Liver (tissue), 9 donors: ENCODE results near the gene GFRA3. TPM values are rescaled to one million over a fixed set of nuclear protein-coding genes. Genes with fewer than 3 reads are reported as not detected.

Source experiments
- DNase-seq: peaks from one replicate; pipeline ENCODE4 v3.0.0-alpha.2; 2017; ENCODE audit warnings: low spot score
- H3K27ac ChIP-seq, 2 donors: one replicate each; pipeline ENCODE4 v1.7.0; 2013; ENCODE audit warnings: inconsistent platforms in 2 of 2, low read length in 2 of 2, control low read depth in 1 of 2, low read depth in 1 of 2, mild to moderate bottlenecking in 1 of 2
- H3K27me3 ChIP-seq, 4 donors: one replicate each; pipeline versions ENCODE4 v1.6.1 to v1.7.0; 2013; ENCODE audit warnings: low read length in 3 of 4, inconsistent platforms in 1 of 4, mild to moderate bottlenecking in 1 of 4, moderate library complexity in 1 of 4; ENCODE audit not compliant: control insufficient read depth in 4 of 4, insufficient read depth in 4 of 4
- H3K36me3 ChIP-seq, 4 donors: one replicate each; pipeline versions ENCODE4 v1.6.1 to v1.7.0; 2013; ENCODE audit warnings: low read length in 3 of 4, mild to moderate bottlenecking in 3 of 4, low read depth in 1 of 4, moderate library complexity in 1 of 4; ENCODE audit not compliant: control insufficient read depth in 4 of 4, insufficient read depth in 3 of 4
- H3K4me1 ChIP-seq, 4 donors: one replicate each; pipeline versions ENCODE4 v1.6.1 to v1.7.0; 2013; ENCODE audit warnings: low read length in 3 of 4, mild to moderate bottlenecking in 3 of 4, moderate library complexity in 1 of 4; ENCODE audit not compliant: control insufficient read depth in 4 of 4, insufficient read depth in 4 of 4
- H3K4me3 ChIP-seq, 3 donors: one replicate each; pipeline versions ENCODE4 v1.6.1 to v1.7.0; 2013; ENCODE audit warnings: low read length in 3 of 3, control low read depth in 1 of 3, low read depth in 1 of 3, mild to moderate bottlenecking in 1 of 3
- H3K9ac ChIP-seq, 2 donors: one replicate each; pipeline ENCODE4 v1.7.0; 2013; ENCODE audit warnings: low read length in 2 of 2, mild to moderate bottlenecking in 2 of 2, moderate library complexity in 2 of 2, control low read depth in 1 of 2, low read depth in 1 of 2
- H3K9me3 ChIP-seq, 4 donors: one replicate each; pipeline versions ENCODE4 v1.6.1 to v1.7.0; 2013; ENCODE audit warnings: low read length in 3 of 4; ENCODE audit not compliant: control insufficient read depth in 4 of 4
- EGR1 ChIP-seq, 2 donors: IDR thresholded peaks; 2 replicates each; pipeline ENCODE4 v1.6.1; 2016 to 2018; ENCODE audit warnings: antibody characterized with exemption in 2 of 2, low read depth in 2 of 2
- FOXA1 ChIP-seq: IDR thresholded peaks from 2 replicates; pipeline ENCODE4 v1.6.1; 2016; ENCODE audit warnings: antibody characterized with exemption
- FOXA2 ChIP-seq: IDR thresholded peaks from 2 replicates; pipeline ENCODE4 v1.6.1; 2016; ENCODE audit warnings: antibody characterized with exemption
- GABPA ChIP-seq, 2 donors: IDR thresholded peaks in 1 of 2; conservative IDR thresholded peaks in 1 of 2; 2 replicates each; pipeline ENCODE4 v1.6.1; 2016; ENCODE audit warnings: antibody characterized with exemption in 2 of 2, mild to moderate bottlenecking in 1 of 2, moderate library complexity in 1 of 2
- HNF4A ChIP-seq, 2 donors: conservative IDR thresholded peaks; 2 replicates each; pipeline ENCODE4 v1.6.1; 2016; ENCODE audit warnings: antibody characterized with exemption in 2 of 2, mild to moderate bottlenecking in 2 of 2
- HNF4G ChIP-seq: IDR thresholded peaks from 2 replicates; pipeline ENCODE4 v1.6.1; 2016; ENCODE audit warnings: antibody characterized with exemption
- NR2F2 ChIP-seq: IDR thresholded peaks from 2 replicates; pipeline ENCODE4 v1.6.1; 2016; ENCODE audit warnings: antibody characterized with exemption
- RAD21 ChIP-seq, 2 donors: IDR thresholded peaks; 2 replicates each; pipeline ENCODE4 v1.6.1; 2016; ENCODE audit warnings: antibody characterized with exemption in 2 of 2, mild to moderate bottlenecking in 2 of 2
- RXRA ChIP-seq, 2 donors: IDR thresholded peaks; 2 replicates each; pipeline ENCODE4 v1.6.1; 2017 to 2018; ENCODE audit warnings: antibody characterized with exemption in 2 of 2, mild to moderate bottlenecking in 1 of 2
- SP1 ChIP-seq: IDR thresholded peaks from 2 replicates; pipeline ENCODE4 v1.6.1; 2018; ENCODE audit warnings: antibody characterized with exemption, mild to moderate bottlenecking
- TAF1 ChIP-seq: conservative IDR thresholded peaks from 2 replicates; pipeline ENCODE4 v1.6.1; 2016; ENCODE audit warnings: antibody characterized with exemption, mild to moderate bottlenecking
- YY1 ChIP-seq: IDR thresholded peaks from 2 replicates; pipeline ENCODE4 v1.6.1; 2016; ENCODE audit warnings: antibody characterized with exemption, mild to moderate bottlenecking
- WGBS: extraction: QIAGEN DNeasy Blood & Tissue Kit; methylation state at CpG from one replicate; pipeline ENCODE4 v1.1.7; 2013; 5-methylcytosine and 5-hydroxymethylcytosine counted together
- polyA plus RNA-seq, 2 donors: library from polyadenylated mRNA; stranded (reverse) in 1 of 2; unstranded in 1 of 2; fragments of 200-250 nt in 1 of 2; fragments of >200 nt in 1 of 2; fragmentation: Nextera tagmentation in 1 of 2; extraction: Ambion mirVana in 1 of 2; gene quantifications; one replicate each; pipeline versions ENCODE4 v1.2.1 to v1.2.3, GENCODE V29; 2013 to 2015
- total RNA-seq, 2 donors: library from RNA; depleted of rRNA; stranded (reverse); fragments of >200 nt; gene quantifications; one replicate each; pipeline ENCODE4 v1.2.3, GENCODE V29; 2014
- TF ChIP-seq, protein P1 (sequence below): IDR thresholded peaks from 2 replicates; pipeline ENCODE4 v1.6.1; 2016; ENCODE audit warnings: antibody characterized with exemption, mild to moderate bottlenecking
- TF ChIP-seq, protein P2 (sequence below): fragments of 150-350 bp; IDR thresholded peaks from 2 replicates; pipeline ENCODE4 v1.5.1; 2017; ENCODE audit warnings: improper control_type of control experiment, low read depth, low read length; ENCODE audit not compliant: missing input control
- TF ChIP-seq, protein P3 (sequence below): IDR thresholded peaks from 2 replicates; pipeline ENCODE4 v1.6.1; 2016; ENCODE audit warnings: antibody characterized with exemption
- TF ChIP-seq, protein P4 (sequence below): IDR thresholded peaks from 2 replicates; pipeline ENCODE4 v1.6.1; 2016; ENCODE audit warnings: antibody characterized with exemption
- TF ChIP-seq, protein P5 (sequence below): IDR thresholded peaks from 2 replicates; pipeline ENCODE4 v1.6.1; 2016; ENCODE audit warnings: antibody characterized with exemption
- donor health status: healthy.
- donor health status: healthy.
- donor health status: healthy.
- donor health status: healthy.
- donor health status: healthy.

GFRA3 gene
- total and polyA plus RNA-seq, 4 donors: 0.18 to 1.9 (median 0.36) TPM

DNA sequence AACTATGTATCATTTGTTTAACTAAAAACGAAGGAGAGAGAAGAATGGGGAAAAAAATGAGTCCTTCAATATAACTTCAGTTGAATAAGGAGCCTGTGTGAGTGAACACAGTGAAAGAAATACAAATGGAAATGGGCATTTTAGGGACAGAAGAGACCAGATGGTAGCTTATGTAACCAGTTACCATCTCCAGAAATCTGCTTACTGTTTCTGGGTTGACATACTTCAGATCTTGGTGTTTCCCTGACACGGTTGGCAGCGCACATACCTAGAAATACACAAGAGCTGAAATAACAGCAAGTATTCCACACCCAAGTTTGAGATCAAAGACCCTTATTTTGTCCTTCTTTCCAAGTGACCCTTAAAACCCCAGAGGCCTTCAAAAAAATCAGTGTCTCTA is 14.9 kb upstream of the GFRA3 start:
- no peaks in the 10 kb centered on the region for H3K4me1 ChIP-seq
- DNase-seq: no peak
- H3K27me3 ChIP-seq: no peaks in the 10 kb centered on the region
- no peaks in the 10 kb centered on the region for H3K9me3 ChIP-seq
- no peak overlapping the region for H3K9ac ChIP-seq
- peaks cover 0 to 1% (median 0%) of the 10 kb centered on the region in 4 donors for H3K36me3 ChIP-seq
- TF ChIP-seq, protein P1, sequence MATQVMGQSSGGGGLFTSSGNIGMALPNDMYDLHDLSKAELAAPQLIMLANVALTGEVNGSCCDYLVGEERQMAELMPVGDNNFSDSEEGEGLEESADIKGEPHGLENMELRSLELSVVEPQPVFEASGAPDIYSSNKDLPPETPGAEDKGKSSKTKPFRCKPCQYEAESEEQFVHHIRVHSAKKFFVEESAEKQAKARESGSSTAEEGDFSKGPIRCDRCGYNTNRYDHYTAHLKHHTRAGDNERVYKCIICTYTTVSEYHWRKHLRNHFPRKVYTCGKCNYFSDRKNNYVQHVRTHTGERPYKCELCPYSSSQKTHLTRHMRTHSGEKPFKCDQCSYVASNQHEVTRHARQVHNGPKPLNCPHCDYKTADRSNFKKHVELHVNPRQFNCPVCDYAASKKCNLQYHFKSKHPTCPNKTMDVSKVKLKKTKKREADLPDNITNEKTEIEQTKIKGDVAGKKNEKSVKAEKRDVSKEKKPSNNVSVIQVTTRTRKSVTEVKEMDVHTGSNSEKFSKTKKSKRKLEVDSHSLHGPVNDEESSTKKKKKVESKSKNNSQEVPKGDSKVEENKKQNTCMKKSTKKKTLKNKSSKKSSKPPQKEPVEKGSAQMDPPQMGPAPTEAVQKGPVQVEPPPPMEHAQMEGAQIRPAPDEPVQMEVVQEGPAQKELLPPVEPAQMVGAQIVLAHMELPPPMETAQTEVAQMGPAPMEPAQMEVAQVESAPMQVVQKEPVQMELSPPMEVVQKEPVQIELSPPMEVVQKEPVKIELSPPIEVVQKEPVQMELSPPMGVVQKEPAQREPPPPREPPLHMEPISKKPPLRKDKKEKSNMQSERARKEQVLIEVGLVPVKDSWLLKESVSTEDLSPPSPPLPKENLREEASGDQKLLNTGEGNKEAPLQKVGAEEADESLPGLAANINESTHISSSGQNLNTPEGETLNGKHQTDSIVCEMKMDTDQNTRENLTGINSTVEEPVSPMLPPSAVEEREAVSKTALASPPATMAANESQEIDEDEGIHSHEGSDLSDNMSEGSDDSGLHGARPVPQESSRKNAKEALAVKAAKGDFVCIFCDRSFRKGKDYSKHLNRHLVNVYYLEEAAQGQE: no peak
- TF ChIP-seq NR2F2 (no peak), YY1 (no peak), HNF4A (conservative IDR thresholded peaks at IDR 0.05) (no peak), RXRA (IDR thresholded peaks at IDR 0.05) (no peak)
- no peak overlapping the region for H3K27ac ChIP-seq
- 91% methylated on average over 3 of the region's 3 CpGs for WGBS
- no peak overlapping the region for H3K4me3 ChIP-seq

DNA sequence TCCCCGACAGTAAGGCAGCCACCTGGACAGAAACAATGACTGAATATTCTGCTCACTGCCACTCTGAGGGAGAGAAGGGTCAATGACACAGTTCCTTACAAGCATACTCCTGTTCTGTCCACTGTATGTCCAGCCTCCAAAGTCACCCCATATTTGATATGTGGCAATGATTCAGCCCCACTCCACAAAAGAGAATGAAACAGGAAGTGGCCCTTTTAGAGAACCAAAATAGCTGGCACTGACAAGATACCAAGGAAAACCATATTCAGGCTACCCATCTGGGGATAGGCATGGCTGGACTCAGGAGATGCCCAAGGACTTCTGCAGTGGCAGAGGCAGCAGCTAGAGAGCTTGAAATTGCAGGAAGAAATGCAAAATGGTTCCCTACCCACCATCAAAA is 12.8 kb upstream of the GFRA3 start:
- 100% methylated on average over 1 of the region's 1 CpG for WGBS
- Histone ChIP-seq H3K9me3 (no peaks in the 10 kb centered on the region), H3K27ac (no peak overlapping the region), H3K4me3 (no peak overlapping the region), H3K9ac (no peak overlapping the region), H3K36me3 (peaks cover 0 to 1% (median 0%) of the 10 kb centered on the region in 4 donors), H3K4me1 (no peaks in the 10 kb centered on the region), H3K27me3 (no peaks in the 10 kb centered on the region)
- TF ChIP-seq, protein P2, sequence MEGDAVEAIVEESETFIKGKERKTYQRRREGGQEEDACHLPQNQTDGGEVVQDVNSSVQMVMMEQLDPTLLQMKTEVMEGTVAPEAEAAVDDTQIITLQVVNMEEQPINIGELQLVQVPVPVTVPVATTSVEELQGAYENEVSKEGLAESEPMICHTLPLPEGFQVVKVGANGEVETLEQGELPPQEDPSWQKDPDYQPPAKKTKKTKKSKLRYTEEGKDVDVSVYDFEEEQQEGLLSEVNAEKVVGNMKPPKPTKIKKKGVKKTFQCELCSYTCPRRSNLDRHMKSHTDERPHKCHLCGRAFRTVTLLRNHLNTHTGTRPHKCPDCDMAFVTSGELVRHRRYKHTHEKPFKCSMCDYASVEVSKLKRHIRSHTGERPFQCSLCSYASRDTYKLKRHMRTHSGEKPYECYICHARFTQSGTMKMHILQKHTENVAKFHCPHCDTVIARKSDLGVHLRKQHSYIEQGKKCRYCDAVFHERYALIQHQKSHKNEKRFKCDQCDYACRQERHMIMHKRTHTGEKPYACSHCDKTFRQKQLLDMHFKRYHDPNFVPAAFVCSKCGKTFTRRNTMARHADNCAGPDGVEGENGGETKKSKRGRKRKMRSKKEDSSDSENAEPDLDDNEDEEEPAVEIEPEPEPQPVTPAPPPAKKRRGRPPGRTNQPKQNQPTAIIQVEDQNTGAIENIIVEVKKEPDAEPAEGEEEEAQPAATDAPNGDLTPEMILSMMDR: no peak
- TF ChIP-seq, protein P3, sequence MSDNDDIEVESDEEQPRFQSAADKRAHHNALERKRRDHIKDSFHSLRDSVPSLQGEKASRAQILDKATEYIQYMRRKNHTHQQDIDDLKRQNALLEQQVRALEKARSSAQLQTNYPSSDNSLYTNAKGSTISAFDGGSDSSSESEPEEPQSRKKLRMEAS: no peak
- TF ChIP-seq, protein P4, sequence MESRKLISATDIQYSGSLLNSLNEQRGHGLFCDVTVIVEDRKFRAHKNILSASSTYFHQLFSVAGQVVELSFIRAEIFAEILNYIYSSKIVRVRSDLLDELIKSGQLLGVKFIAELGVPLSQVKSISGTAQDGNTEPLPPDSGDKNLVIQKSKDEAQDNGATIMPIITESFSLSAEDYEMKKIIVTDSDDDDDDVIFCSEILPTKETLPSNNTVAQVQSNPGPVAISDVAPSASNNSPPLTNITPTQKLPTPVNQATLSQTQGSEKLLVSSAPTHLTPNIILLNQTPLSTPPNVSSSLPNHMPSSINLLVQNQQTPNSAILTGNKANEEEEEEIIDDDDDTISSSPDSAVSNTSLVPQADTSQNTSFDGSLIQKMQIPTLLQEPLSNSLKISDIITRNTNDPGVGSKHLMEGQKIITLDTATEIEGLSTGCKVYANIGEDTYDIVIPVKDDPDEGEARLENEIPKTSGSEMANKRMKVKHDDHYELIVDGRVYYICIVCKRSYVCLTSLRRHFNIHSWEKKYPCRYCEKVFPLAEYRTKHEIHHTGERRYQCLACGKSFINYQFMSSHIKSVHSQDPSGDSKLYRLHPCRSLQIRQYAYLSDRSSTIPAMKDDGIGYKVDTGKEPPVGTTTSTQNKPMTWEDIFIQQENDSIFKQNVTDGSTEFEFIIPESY: no peak
- TF ChIP-seq YY1 (no peak), RAD21 (IDR thresholded peaks at IDR 0.05) (no peak), SP1 (no peak), GABPA (IDR thresholded peaks at IDR 0.05 in 1 of 2, conservative IDR thresholded peaks at IDR 0.05 in 1 of 2) (no peak), HNF4A (conservative IDR thresholded peaks at IDR 0.05) (no peak), NR2F2 (no peak), HNF4G (no peak), TAF1 (no peak), EGR1 (IDR thresholded peaks at IDR 0.05; ENCODE audit: low read depth in 2 of 2) (no peak), FOXA2 (no peak), RXRA (IDR thresholded peaks at IDR 0.05) (no peak), FOXA1 (no peak)
- TF ChIP-seq, protein P5, sequence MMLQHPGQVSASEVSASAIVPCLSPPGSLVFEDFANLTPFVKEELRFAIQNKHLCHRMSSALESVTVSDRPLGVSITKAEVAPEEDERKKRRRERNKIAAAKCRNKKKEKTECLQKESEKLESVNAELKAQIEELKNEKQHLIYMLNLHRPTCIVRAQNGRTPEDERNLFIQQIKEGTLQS: no peak
- TF ChIP-seq, protein P1: no peak
- no peak for DNase-seq
